Measurements from ENCODE around the gene CDC42BPA. TPM values are rescaled to one million over a fixed set of nuclear protein-coding genes. Genes with fewer than 3 reads are reported as not detected.

Gene CDC42BPA
- total and polyA plus RNA-seq, 2 donors from 2014 or later: 11.2 to 60.7 TPM

DNA sequence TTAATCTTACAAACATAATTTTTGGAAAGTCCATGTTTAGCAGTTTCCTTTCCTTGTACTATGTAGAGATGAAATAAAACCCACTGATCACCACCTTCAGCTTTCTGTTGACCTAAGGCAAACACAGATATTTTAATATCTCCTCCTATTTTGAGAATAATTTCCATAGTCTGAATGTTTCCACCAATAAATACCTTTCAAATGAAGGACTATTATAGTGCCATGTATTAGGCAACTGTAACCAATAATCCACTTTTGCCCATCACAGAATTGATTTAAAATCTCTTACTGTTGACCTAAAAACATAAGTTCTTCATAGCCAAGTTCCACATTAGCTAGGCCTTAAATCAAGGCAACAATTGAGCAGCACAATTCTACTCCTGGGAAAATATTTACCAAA, 1.8 kb downstream of the CDC42BPA start:
- Histone ChIP-seq H3K9me3 (ENCODE audit: control insufficient read depth in 2 of 3, insufficient read depth in 1 of 3, low read length in 3 of 3) (no peaks in the 10 kb centered on the region), H3K9ac (ENCODE audit: low read length in 3 of 3) (peak overlapping the region; percentile 56 to 77 (median 60)), H3K4me3 (ENCODE audit: low read length in 3 of 3) (peak overlapping the region; percentile 67 to 89 (median 83)), H3K27ac (ENCODE audit: low read depth in 2 of 2, low read length in 2 of 2) (peak overlapping the region in 1 of 2 donors; percentile 64), H3K36me3 (ENCODE audit: control insufficient read depth in 2 of 3, insufficient read depth in 3 of 3, low read length in 3 of 3) (no peaks in the 10 kb centered on the region), H3K27me3 (ENCODE audit: control insufficient read depth, insufficient read depth, low read length) (no peaks in the 10 kb centered on the region), H3K4me1 (ENCODE audit: control insufficient read depth in 2 of 3, insufficient read depth in 2 of 3, low read depth in 1 of 3, low read length in 3 of 3) (peaks cover 0 to 9% (median 2%) of the 10 kb centered on the region in 3 donors)
- no peak for DNase-seq
- intact Hi-C loops (cut with DNase I): no loop called here
- TF ChIP-seq, protein P1, sequence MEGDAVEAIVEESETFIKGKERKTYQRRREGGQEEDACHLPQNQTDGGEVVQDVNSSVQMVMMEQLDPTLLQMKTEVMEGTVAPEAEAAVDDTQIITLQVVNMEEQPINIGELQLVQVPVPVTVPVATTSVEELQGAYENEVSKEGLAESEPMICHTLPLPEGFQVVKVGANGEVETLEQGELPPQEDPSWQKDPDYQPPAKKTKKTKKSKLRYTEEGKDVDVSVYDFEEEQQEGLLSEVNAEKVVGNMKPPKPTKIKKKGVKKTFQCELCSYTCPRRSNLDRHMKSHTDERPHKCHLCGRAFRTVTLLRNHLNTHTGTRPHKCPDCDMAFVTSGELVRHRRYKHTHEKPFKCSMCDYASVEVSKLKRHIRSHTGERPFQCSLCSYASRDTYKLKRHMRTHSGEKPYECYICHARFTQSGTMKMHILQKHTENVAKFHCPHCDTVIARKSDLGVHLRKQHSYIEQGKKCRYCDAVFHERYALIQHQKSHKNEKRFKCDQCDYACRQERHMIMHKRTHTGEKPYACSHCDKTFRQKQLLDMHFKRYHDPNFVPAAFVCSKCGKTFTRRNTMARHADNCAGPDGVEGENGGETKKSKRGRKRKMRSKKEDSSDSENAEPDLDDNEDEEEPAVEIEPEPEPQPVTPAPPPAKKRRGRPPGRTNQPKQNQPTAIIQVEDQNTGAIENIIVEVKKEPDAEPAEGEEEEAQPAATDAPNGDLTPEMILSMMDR (IDR thresholded peaks at IDR 0.05; ENCODE audit: borderline replicate concordance, extremely low read depth, insufficient read depth): no peak
- FAIRE-seq: no peak

DNA sequence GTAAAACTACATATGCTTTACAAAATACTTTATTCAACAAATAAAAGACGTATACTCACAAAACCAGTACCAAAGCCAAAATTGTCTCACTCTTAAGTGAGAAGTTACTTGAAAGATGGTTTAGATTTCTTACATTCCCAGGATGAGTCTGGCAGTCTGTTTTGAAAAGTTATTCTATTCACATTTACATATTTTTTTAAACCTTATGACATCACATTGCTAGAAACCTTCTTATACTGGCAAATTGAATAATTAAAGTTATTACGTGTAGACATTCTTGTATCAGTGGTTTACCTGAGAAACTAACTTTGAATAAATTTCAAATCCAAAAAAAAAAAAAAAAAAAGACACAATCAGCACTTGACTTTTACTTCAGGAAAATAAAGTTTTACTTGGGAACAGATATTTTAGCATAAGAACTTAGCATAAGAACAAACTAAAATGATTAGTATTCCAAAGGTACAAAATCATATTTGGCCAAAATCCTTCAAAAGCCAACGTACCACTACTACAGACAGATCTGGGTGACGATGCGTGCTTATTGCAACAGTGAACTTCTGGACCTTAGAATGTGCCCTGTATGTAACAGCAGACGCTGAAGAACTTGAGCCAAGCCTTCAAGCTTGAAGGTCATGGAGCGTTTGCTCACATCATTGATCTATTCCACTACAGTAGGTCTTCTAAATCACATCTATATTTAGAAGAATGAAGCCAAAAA, 2.5 kb downstream of the CDC42BPA start:
- Histone ChIP-seq H3K9me3 (ENCODE audit: control insufficient read depth in 2 of 3, insufficient read depth in 1 of 3, low read length in 3 of 3) (no peaks in the 10 kb centered on the region), H3K27ac (ENCODE audit: low read depth in 2 of 2, low read length in 2 of 2) (peak overlapping the region in 1 of 2 donors; percentile 64), H3K4me1 (ENCODE audit: control insufficient read depth in 2 of 3, insufficient read depth in 2 of 3, low read depth in 1 of 3, low read length in 3 of 3) (peaks cover 0 to 2% (median 0%) of the 10 kb centered on the region in 3 donors), H3K27me3 (ENCODE audit: control insufficient read depth, insufficient read depth, low read length) (no peaks in the 10 kb centered on the region), H3K36me3 (ENCODE audit: control insufficient read depth in 2 of 3, insufficient read depth in 3 of 3, low read length in 3 of 3) (no peaks in the 10 kb centered on the region), H3K4me3 (ENCODE audit: low read length in 3 of 3) (peak overlapping the region; percentile 67 to 89 (median 83)), H3K9ac (ENCODE audit: low read length in 3 of 3) (peak overlapping the region; percentile 20 to 77 (median 60))
- peak in 3 of 5 donors; percentile 12 to 75 (median 73) for DNase-seq
- no peak for FAIRE-seq
- intact Hi-C loops (cut with DNase I): no loop called here
- TF ChIP-seq, protein P1 (IDR thresholded peaks at IDR 0.05; ENCODE audit: borderline replicate concordance, extremely low read depth, insufficient read depth): no peak

DNA sequence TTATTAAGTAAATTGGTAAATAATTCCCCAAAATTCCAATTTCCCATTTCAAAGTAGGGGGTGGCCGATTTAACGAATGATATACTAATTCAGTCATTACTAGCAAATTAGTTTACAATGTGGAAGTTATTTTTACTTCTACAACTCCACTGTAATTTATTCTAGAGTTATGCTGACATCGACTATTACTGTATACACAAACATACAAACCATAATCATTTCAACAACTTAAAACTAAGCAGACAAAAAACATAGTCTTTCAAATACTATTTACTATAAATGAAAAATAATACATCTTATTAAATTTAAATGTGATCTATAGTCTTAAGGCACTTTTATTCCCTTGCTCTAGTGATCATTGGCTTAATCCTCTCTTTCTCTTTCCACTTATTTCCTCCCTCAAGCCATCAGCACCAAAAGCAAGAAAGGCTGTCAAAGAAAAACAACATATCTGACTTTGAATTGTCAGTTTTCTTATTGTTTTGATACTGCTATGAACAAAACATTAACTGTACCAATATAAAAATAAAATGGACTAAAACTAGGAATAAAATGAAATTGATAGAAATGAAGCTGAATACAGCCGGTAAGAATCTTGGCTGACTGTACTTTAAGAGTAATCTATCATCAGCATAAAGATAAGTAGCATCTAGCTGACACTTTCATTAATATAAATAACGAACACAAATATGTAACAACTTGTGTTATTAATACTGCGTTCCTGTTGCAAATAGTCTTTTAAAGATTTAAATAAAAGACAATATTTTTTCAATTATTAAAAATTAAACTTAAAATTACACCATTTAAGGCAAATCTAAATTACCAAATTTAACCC, 4.1 kb downstream of the CDC42BPA start:
- FAIRE-seq: peak; percentile 33
- TF ChIP-seq, protein P1 (IDR thresholded peaks at IDR 0.05; ENCODE audit: borderline replicate concordance, extremely low read depth, insufficient read depth): no peak
- no peaks in the 10 kb centered on the region for H3K36me3 ChIP-seq (ENCODE audit: control insufficient read depth in 2 of 3, insufficient read depth in 3 of 3, low read length in 3 of 3)
- H3K4me1 ChIP-seq (ENCODE audit: control insufficient read depth in 2 of 3, insufficient read depth in 2 of 3, low read depth in 1 of 3, low read length in 3 of 3): no peaks in the 10 kb centered on the region
- intact Hi-C loops (cut with DNase I): no loop called here
- H3K27ac ChIP-seq (ENCODE audit: low read depth in 2 of 2, low read length in 2 of 2): no peak overlapping the region
- H3K27me3 ChIP-seq (ENCODE audit: control insufficient read depth, insufficient read depth, low read length): no peaks in the 10 kb centered on the region
- peak overlapping the region; percentile 8 to 83 (median 42) for H3K4me3 ChIP-seq (ENCODE audit: low read length in 3 of 3)
- no peaks in the 10 kb centered on the region for H3K9me3 ChIP-seq (ENCODE audit: control insufficient read depth in 2 of 3, insufficient read depth in 1 of 3, low read length in 3 of 3)
- DNase-seq: peak in 1 of 5 donors; percentile 24
- H3K9ac ChIP-seq (ENCODE audit: low read length in 3 of 3): no peak overlapping the region
